Measurements from ENCODE around the gene RNF141.
A peak's percentile ranks its signal among the peaks of the same experiment; 100 is the strongest.

RNF141 gene

GRCh38 chr11:10541561-10541930 lies 559 bp upstream of the RNF141 start:
- peak overlapping the region; percentile 19; the same call in 1 of the 2 replicates for H3K4me3 ChIP-seq (ENCODE audit: low read length)
- peaks cover 1% of the 10 kb centered on the region; the same call in 1 of the 2 replicates for H3K4me1 ChIP-seq (ENCODE audit: control insufficient read depth, insufficient read depth, low read length)
- WGBS (ENCODE audit: insufficient coverage, insufficient read length) = no CpG with 5 or more reads among the region's 5 CpGs
- H3K27me3 ChIP-seq (ENCODE audit: control insufficient read depth, insufficient read depth, low read length) = no peaks in the 10 kb centered on the region
- no peak overlapping the region for H3K27ac ChIP-seq (ENCODE audit: low read length)
- H3K36me3 ChIP-seq (ENCODE audit: control insufficient read depth, insufficient read depth, low read length) = no peaks in the 10 kb centered on the region
- no peak for DNase-seq (ENCODE audit: low read depth, low spot score)
- no peaks in the 10 kb centered on the region for H3K9me3 ChIP-seq (ENCODE audit: control insufficient read depth, insufficient read depth, low read length)

- Histone ChIP-seq H3K4me3 (ENCODE audit: low read length) (peak overlapping the region; percentile 53; the same call in 1 of the 2 replicates), H3K27me3 (ENCODE audit: control insufficient read depth, insufficient read depth, low read length) (no peaks in the 10 kb centered on the region), H3K27ac (ENCODE audit: low read length) (no peak overlapping the region), H3K36me3 (ENCODE audit: control insufficient read depth, insufficient read depth, low read length) (no peaks in the 10 kb centered on the region), H3K9me3 (ENCODE audit: control insufficient read depth, insufficient read depth, low read length) (no peaks in the 10 kb centered on the region), H3K4me1 (ENCODE audit: control insufficient read depth, insufficient read depth, low read length) (peaks cover 1% of the 10 kb centered on the region; the same call in 1 of the 2 replicates)
- no CpG with 5 or more reads among the region's 25 CpGs for WGBS (ENCODE audit: insufficient coverage, insufficient read length)
- DNase-seq (ENCODE audit: low read depth, low spot score) = no peak
Observed at GRCh38 chr11:10540546-10540914, 457 bp downstream of the RNF141 start.

GRCh38 chr11:10539339-10539738 lies 1.6 kb downstream of the RNF141 start:
- Histone ChIP-seq H3K27ac (ENCODE audit: low read length) (no peak overlapping the region), H3K36me3 (ENCODE audit: control insufficient read depth, insufficient read depth, low read length) (no peaks in the 10 kb centered on the region)
- DNase-seq (ENCODE audit: low read depth, low spot score) = no peak

DNA sequence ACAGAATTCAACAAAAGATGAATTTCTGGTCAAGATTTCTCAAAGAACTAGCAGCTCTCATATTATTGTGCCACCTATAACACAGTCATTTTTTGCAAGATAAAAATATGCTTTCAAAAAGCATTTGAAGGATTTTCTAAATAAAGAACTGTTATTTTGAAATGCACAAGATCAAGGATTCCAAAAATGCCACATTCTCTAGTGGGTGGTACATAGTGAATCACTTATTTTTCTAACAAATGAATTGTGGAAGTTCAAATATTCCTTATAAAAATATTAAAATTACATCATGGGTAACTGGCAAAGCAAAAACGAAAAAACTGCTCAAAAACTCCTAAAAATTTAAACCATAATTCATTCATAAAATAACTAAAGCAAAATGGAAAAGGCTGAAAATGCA lies 2.1 kb downstream of the RNF141 start:
- WGBS (ENCODE audit: insufficient coverage, insufficient read length) = 100% methylated on average over 1 of the region's 1 CpG
- H3K4me3 ChIP-seq (ENCODE audit: low read length) = no peak overlapping the region
- no peaks in the 10 kb centered on the region for H3K36me3 ChIP-seq (ENCODE audit: control insufficient read depth, insufficient read depth, low read length)
- DNase-seq (ENCODE audit: low read depth, low spot score) = no peak
- H3K27ac ChIP-seq (ENCODE audit: low read length) = no peak overlapping the region
- H3K27me3 ChIP-seq (ENCODE audit: control insufficient read depth, insufficient read depth, low read length) = no peaks in the 10 kb centered on the region
- H3K9me3 ChIP-seq (ENCODE audit: control insufficient read depth, insufficient read depth, low read length) = no peaks in the 10 kb centered on the region
- peaks cover 1% of the 10 kb centered on the region; the same call in 1 of the 2 replicates for H3K4me1 ChIP-seq (ENCODE audit: control insufficient read depth, insufficient read depth, low read length)

More at GRCh38 chr11:10539339-10539738, 1.6 kb downstream of the RNF141 start:
- Histone ChIP-seq H3K4me3 (ENCODE audit: low read length) (no peak overlapping the region), H3K4me1 (ENCODE audit: control insufficient read depth, insufficient read depth, low read length) (peaks cover 1% of the 10 kb centered on the region; the same call in 1 of the 2 replicates), H3K9me3 (ENCODE audit: control insufficient read depth, insufficient read depth, low read length) (no peaks in the 10 kb centered on the region), H3K27me3 (ENCODE audit: control insufficient read depth, insufficient read depth, low read length) (no peaks in the 10 kb centered on the region)

GRCh38 chr11:10537600-10537999 lies 3.4 kb downstream of the RNF141 start:
- DNase-seq (ENCODE audit: low read depth, low spot score) = no peak
- Histone ChIP-seq H3K27me3 (ENCODE audit: control insufficient read depth, insufficient read depth, low read length) (no peaks in the 10 kb centered on the region), H3K36me3 (ENCODE audit: control insufficient read depth, insufficient read depth, low read length) (no peaks in the 10 kb centered on the region), H3K4me1 (ENCODE audit: control insufficient read depth, insufficient read depth, low read length) (peaks cover 1% of the 10 kb centered on the region; the same call in 1 of the 2 replicates), H3K27ac (ENCODE audit: low read length) (no peak overlapping the region), H3K9me3 (ENCODE audit: control insufficient read depth, insufficient read depth, low read length) (no peaks in the 10 kb centered on the region), H3K4me3 (ENCODE audit: low read length) (no peak overlapping the region)

GRCh38 chr11:10534316-10534715 lies 6.7 kb downstream of the RNF141 start:
- Histone ChIP-seq H3K9me3 (ENCODE audit: control insufficient read depth, insufficient read depth, low read length) (no peaks in the 10 kb centered on the region), H3K27ac (ENCODE audit: low read length) (no peak overlapping the region), H3K4me1 (ENCODE audit: control insufficient read depth, insufficient read depth, low read length) (no peaks in the 10 kb centered on the region), H3K4me3 (ENCODE audit: low read length) (no peak overlapping the region), H3K36me3 (ENCODE audit: control insufficient read depth, insufficient read depth, low read length) (no peaks in the 10 kb centered on the region), H3K27me3 (ENCODE audit: control insufficient read depth, insufficient read depth, low read length) (no peaks in the 10 kb centered on the region)
- WGBS (ENCODE audit: insufficient coverage, insufficient read length) = no CpG with 5 or more reads among the region's 2 CpGs
- no peak for DNase-seq (ENCODE audit: low read depth, low spot score)

DNA sequence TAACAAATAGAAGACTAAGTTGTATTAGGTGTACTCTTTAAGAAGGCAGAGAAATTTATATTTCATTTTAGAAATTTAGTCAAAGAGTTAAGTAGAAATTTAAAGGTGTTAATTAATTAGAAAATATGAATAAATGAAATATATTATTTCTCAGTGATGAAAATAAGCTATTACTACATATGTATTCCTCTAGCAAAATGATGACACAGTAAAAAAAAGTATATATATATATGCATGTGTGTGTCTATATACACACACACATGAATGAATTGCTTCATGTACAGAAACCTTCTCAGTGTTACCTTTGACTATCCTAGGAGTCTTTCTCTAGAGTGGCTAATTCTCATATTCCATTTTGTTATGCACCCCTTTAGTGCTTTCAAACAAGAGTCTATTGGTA lies 7.7 kb downstream of the RNF141 start:
- Histone ChIP-seq H3K4me3 (ENCODE audit: low read length) (no peak overlapping the region), H3K27ac (ENCODE audit: low read length) (no peak overlapping the region), H3K27me3 (ENCODE audit: control insufficient read depth, insufficient read depth, low read length) (no peaks in the 10 kb centered on the region), H3K36me3 (ENCODE audit: control insufficient read depth, insufficient read depth, low read length) (no peaks in the 10 kb centered on the region), H3K4me1 (ENCODE audit: control insufficient read depth, insufficient read depth, low read length) (no peaks in the 10 kb centered on the region), H3K9me3 (ENCODE audit: control insufficient read depth, insufficient read depth, low read length) (no peaks in the 10 kb centered on the region)
- DNase-seq (ENCODE audit: low read depth, low spot score) = no peak

DNA sequence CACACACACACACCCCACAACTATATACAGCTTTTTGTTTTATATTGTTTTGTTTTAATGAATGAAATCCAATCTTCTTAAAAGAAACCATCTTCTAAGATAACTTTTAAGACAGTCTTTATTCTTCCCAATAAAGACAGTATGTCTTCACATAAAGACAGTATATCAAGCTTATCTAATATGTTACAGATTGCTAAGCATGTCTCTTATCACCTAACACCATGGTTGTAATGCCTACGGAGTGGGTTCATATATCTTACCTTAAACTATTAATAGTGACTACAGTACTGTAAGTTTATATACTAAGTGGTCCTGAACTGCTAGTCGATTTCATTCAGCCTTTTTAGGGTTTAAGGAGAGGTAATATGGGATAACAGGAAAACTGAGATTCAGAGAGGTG lies 8.5 kb downstream of the RNF141 start:
- DNase-seq (ENCODE audit: low read depth, low spot score) = no peak
- no CpG with 5 or more reads among the region's 2 CpGs for WGBS (ENCODE audit: insufficient coverage, insufficient read length)
- Histone ChIP-seq H3K4me3 (ENCODE audit: low read length) (no peak overlapping the region), H3K27ac (ENCODE audit: low read length) (no peak overlapping the region), H3K36me3 (ENCODE audit: control insufficient read depth, insufficient read depth, low read length) (no peaks in the 10 kb centered on the region), H3K4me1 (ENCODE audit: control insufficient read depth, insufficient read depth, low read length) (no peaks in the 10 kb centered on the region), H3K27me3 (ENCODE audit: control insufficient read depth, insufficient read depth, low read length) (no peaks in the 10 kb centered on the region), H3K9me3 (ENCODE audit: control insufficient read depth, insufficient read depth, low read length) (no peaks in the 10 kb centered on the region)

DNA sequence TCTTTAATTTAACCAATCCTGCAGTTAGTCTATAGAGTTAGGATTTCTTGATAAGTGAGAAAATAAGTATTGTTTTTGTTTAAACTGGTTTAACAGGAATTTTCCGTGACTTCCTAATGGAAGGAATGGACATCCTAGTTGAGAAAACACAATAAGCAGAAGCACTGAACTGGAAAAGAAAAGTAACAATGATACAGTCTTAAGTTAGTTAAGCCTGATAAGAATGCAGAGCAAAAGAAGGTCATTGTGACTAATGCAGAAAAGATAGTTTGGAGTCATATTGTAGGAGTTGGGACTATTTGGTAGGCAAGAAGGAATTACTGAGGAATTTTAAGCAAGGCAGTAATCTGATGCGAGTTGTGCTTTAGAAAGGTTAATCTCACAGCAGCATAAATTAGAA lies 11.7 kb downstream of the RNF141 start:
- DNase-seq (ENCODE audit: low read depth, low spot score) = no peak
- Histone ChIP-seq H3K4me3 (ENCODE audit: low read length) (no peak overlapping the region), H3K27ac (ENCODE audit: low read length) (no peak overlapping the region), H3K4me1 (ENCODE audit: control insufficient read depth, insufficient read depth, low read length) (no peaks in the 10 kb centered on the region), H3K36me3 (ENCODE audit: control insufficient read depth, insufficient read depth, low read length) (no peaks in the 10 kb centered on the region), H3K9me3 (ENCODE audit: control insufficient read depth, insufficient read depth, low read length) (no peaks in the 10 kb centered on the region), H3K27me3 (ENCODE audit: control insufficient read depth, insufficient read depth, low read length) (no peaks in the 10 kb centered on the region)
- no CpG with 5 or more reads among the region's 2 CpGs for WGBS (ENCODE audit: insufficient coverage, insufficient read length)

DNA sequence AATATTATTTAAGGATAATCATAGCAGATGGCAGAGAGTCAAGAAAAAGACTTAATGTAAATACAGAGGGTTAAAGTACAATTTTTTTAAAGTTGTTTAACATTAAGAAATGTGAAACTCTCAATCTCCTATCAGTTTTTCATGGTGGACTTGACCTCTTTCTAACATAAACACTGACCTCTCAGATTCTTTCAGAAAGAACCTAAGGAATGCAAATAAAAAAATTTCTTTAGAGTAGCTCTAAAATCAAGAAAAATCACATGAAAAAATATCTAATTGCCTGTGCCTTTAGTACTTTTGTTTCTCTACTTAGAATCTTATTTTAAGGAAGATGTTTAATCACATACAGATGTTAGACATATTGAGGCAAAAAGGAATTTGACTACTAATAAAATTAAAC lies 12.9 kb downstream of the RNF141 start:
- Histone ChIP-seq H3K27ac (ENCODE audit: low read length) (no peak overlapping the region), H3K27me3 (ENCODE audit: control insufficient read depth, insufficient read depth, low read length) (no peaks in the 10 kb centered on the region), H3K4me1 (ENCODE audit: control insufficient read depth, insufficient read depth, low read length) (no peaks in the 10 kb centered on the region), H3K36me3 (ENCODE audit: control insufficient read depth, insufficient read depth, low read length) (no peaks in the 10 kb centered on the region), H3K9me3 (ENCODE audit: control insufficient read depth, insufficient read depth, low read length) (no peaks in the 10 kb centered on the region), H3K4me3 (ENCODE audit: low read length) (no peak overlapping the region)
- DNase-seq (ENCODE audit: low read depth, low spot score) = no peak

GRCh38 chr11:10526974-10527918 lies 13.7 kb downstream of the RNF141 start:
- H3K4me1 ChIP-seq (ENCODE audit: control insufficient read depth, insufficient read depth, low read length) = no peaks in the 10 kb centered on the region
- H3K4me3 ChIP-seq (ENCODE audit: low read length) = no peak overlapping the region
- 100% methylated on average over 1 of the region's 6 CpGs for WGBS (ENCODE audit: insufficient coverage, insufficient read length)
- H3K9me3 ChIP-seq (ENCODE audit: control insufficient read depth, insufficient read depth, low read length) = no peaks in the 10 kb centered on the region
- H3K36me3 ChIP-seq (ENCODE audit: control insufficient read depth, insufficient read depth, low read length) = no peaks in the 10 kb centered on the region
- no peaks in the 10 kb centered on the region for H3K27me3 ChIP-seq (ENCODE audit: control insufficient read depth, insufficient read depth, low read length)
- DNase-seq (ENCODE audit: low read depth, low spot score) = no peak
- no peak overlapping the region for H3K27ac ChIP-seq (ENCODE audit: low read length)

Measured in iPS DF 6.9 (cell line).